ENCODE results near the gene CD300LD. TPM values are rescaled to one million over a fixed set of nuclear protein-coding genes. Genes with fewer than 3 reads are reported as not detected.
"Not testable (repeated sequence)": the region's sequence is repeated elsewhere in the genome, so short reads cannot be mapped to it uniquely, and the experiment has no call there.

The CD300LD gene
- total and polyA plus RNA-seq, 2 of the 8 experiments (the other 6 are each of a cell fraction or from before 2014, with no cell fraction given), result not detected

- TF ChIP-seq E2F6 (IDR thresholded peaks at IDR 0.05), result no peak
- TF ChIP-seq SP1 (IDR thresholded peaks at IDR 0.05; ENCODE audit: low read depth, low read length), result no peak
- TF ChIP-seq RNF2 (IDR thresholded peaks at IDR 0.05; ENCODE audit: borderline replicate concordance, low read depth, low read length, missing control alignments, poor library complexity, severe bottlenecking), result no peak
Observed at GRCh38 chr17:74574489-74575142, 17.5 kb downstream of the CD300LD start (continued).

GRCh38 chr17:74573635-74574034 is 18.4 kb downstream of the CD300LD start:
- H3K9me3 ChIP-seq (ENCODE audit: insufficient read depth in 2 of 2, low read depth in 1 of 2, low read length in 1 of 2); H3K4me3 ChIP-seq (ENCODE audit: extremely low read depth in 1 of 4, insufficient read depth in 2 of 4, low read depth in 3 of 4, low read length in 4 of 4); H4K5ac ChIP-seq (ENCODE audit: insufficient read length, low read depth, low read length); H3K18ac ChIP-seq (ENCODE audit: extremely low read depth, low read length); H4K8ac ChIP-seq (ENCODE audit: extremely low read depth, insufficient read depth, low read length); H3K79me2 ChIP-seq (ENCODE audit: control insufficient read depth in 1 of 2, insufficient read depth in 2 of 2, low read length in 2 of 2); H3K9ac ChIP-seq (replicated peaks in 1 of 4; ENCODE audit: extremely low read depth in 1 of 4, low read depth in 3 of 4, low read length in 3 of 4); FAIRE-seq; H3K27me3 ChIP-seq (replicated peaks in 1 of 4; ENCODE audit: control insufficient read depth in 3 of 4, extremely low read depth in 1 of 4, insufficient read depth in 3 of 4, low read length in 3 of 4); POLR2A ChIA-PET (ENCODE audit: partially characterized antibody); H2BK12ac ChIP-seq (ENCODE audit: low read depth, low read length); H2AFZ ChIP-seq (ENCODE audit: low read length); H4K20me1 ChIP-seq (replicated peaks in 1 of 2; ENCODE audit: control insufficient read depth in 1 of 2, insufficient read depth in 2 of 2, low read length in 2 of 2); H3K23ac ChIP-seq (ENCODE audit: insufficient read length); H3K36me3 ChIP-seq (ENCODE audit: control insufficient read depth in 2 of 4, insufficient read depth in 4 of 4, low read length in 3 of 4); H3K4me2 ChIP-seq (ENCODE audit: insufficient read depth in 1 of 2, low read depth in 2 of 2, low read length in 2 of 2); H3K79me1 ChIP-seq (ENCODE audit: low read depth, low read length); H2BK15ac ChIP-seq (ENCODE audit: low read length); H4K91ac ChIP-seq (replicated peaks; ENCODE audit: insufficient read length, low read length); H3K23me2 ChIP-seq (ENCODE audit: low read depth, low read length); H3K56ac ChIP-seq (replicated peaks; ENCODE audit: insufficient read length, low read depth, low read length); DNase-seq (ENCODE audit: low read depth in 1 of 2, low spot score in 2 of 2); H3K4ac ChIP-seq (replicated peaks; ENCODE audit: insufficient read length, low read depth, low read length); H2AK5ac ChIP-seq (ENCODE audit: low read depth, low read length); H3K4me1 ChIP-seq (replicated peaks in 1 of 4; ENCODE audit: control insufficient read depth in 3 of 4, insufficient read depth in 4 of 4, low read length in 3 of 4); H2BK120ac ChIP-seq (replicated peaks; ENCODE audit: low read depth, low read length); H3K14ac ChIP-seq (ENCODE audit: insufficient read length); H2BK20ac ChIP-seq (ENCODE audit: low read length); H2BK5ac ChIP-seq (ENCODE audit: low read depth, low read length); H3K27ac ChIP-seq (ENCODE audit: low read depth, low read length): not testable (repeated sequence)
- CTCF ChIA-PET (ENCODE audit: partially characterized antibody), result interaction anchor here (0.7 to 1.9 kb wide), 11 partner anchors 8 to 1694 kb away, joined by 3 to 8 read pairs (median 3); no protein-coding TSS in a partner anchor

All from H1 (cell line).